GM12873 (cell line): ENCODE data around the gene ZNF175.

Source experiments
- TF ChIP-seq, protein P1 (sequence below): IDR thresholded peaks from 2 replicates; pipeline ENCODE4 v1.5.1; 2012; ENCODE audit warnings: low read depth, mild to moderate bottlenecking, moderate library complexity, low read length, control low read depth; ENCODE audit not compliant: insufficient read depth; ENCODE audit errors: missing control alignments

The ZNF175 gene

DNA sequence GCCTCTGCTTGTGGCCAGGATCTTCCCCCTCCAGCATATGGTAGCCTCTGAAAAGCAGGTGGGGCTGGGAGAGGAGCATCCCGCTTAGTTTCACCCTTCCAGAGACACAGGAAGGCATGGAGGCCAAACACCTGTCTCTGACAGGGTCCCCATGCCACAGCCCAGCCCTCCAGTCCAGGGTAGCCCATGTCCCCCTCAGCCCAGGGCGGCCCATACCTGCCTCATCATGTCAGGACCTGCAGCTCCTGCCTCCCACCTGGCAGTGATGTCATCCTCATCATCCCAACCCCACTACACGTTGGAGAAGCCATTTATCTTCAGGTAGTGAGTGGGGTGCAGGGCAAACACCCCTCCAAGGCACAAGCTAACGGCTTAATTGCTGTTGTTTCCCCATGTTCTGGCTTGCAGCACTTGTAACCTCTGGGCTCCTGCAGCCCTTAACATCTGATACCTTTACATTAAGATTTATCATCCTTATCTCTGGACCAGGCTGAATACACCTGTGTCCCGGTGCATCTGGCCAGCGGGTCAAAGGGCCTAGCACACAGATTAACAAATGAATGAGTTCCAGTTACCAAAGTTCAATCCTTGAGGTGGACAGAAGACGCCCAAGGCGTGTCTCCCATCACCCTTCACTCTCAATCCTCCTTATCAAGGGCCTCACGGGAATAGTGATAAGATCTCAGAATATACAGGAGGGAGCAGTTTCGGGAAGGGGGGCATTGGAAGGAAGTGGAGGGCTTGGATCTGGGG lies 22.2 kb downstream of the ZNF175 start:
- TF ChIP-seq, protein P1, sequence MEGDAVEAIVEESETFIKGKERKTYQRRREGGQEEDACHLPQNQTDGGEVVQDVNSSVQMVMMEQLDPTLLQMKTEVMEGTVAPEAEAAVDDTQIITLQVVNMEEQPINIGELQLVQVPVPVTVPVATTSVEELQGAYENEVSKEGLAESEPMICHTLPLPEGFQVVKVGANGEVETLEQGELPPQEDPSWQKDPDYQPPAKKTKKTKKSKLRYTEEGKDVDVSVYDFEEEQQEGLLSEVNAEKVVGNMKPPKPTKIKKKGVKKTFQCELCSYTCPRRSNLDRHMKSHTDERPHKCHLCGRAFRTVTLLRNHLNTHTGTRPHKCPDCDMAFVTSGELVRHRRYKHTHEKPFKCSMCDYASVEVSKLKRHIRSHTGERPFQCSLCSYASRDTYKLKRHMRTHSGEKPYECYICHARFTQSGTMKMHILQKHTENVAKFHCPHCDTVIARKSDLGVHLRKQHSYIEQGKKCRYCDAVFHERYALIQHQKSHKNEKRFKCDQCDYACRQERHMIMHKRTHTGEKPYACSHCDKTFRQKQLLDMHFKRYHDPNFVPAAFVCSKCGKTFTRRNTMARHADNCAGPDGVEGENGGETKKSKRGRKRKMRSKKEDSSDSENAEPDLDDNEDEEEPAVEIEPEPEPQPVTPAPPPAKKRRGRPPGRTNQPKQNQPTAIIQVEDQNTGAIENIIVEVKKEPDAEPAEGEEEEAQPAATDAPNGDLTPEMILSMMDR, result no peak

- TF ChIP-seq, protein P1, result no peak
Measured at GRCh38 chr19:51593969-51594773, 23.1 kb downstream of the ZNF175 start.

DNA sequence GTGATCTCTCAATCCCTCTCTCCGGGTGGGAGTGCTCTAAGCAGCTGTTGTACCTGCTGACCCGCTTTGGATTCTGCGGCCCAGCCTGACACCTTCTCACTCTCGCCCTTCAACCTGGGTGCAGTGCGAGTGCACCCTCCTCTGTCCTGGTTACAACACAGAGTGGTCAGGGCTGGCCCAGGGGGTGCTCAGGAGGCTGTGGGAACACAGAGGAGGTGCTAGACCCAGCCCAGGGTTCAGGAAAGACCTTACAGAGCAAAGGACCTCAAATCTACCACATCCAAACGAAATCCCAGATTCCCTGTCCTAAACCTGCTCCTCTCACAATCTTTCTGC lies 23.7 kb downstream of the ZNF175 start:
- TF ChIP-seq, protein P1, result no peak

- TF ChIP-seq, protein P1, result no peak
Measured at GRCh38 chr19:51595190-51596175, 24.4 kb downstream of the ZNF175 start.

GRCh38 chr19:51598159-51598915 lies 27.3 kb downstream of the ZNF175 start:
- TF ChIP-seq, protein P1, result no peak

DNA sequence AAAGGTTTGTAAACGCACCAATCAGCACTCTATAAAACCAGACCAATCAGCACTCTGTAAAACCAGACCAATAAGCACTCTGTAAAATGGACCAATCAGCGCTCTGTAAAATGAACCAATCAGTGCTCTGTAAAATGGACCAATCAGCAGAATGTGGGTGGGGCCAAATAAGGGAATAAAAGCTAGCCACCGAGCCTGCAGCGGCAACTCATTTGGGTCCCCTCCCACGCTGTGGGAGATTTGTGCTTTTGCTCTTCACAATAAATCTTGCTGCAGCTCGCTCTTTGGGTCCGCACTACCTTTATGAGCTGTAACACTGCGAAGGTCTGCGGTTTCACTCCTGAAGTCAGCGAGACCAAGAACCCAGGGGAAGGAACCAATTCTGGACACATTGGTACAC lies 28.0 kb downstream of the ZNF175 start:
- TF ChIP-seq, protein P1, result no peak
